ENCODE measurements around the gene C19orf33.

The C19orf33 gene

GRCh38 chr19:38287604-38288003, 16.4 kb upstream of the C19orf33 start:
- no peak overlapping the region for H3K4me3 ChIP-seq (ENCODE audit: control insufficient read depth in 1 of 7, extremely low read depth in 1 of 7, insufficient read depth in 4 of 7, low read depth in 2 of 7, low read length in 6 of 7)
- peaks cover 0 to 33% (median 28%) of the 10 kb centered on the region in 4 experiments for H3K4me1 ChIP-seq (ENCODE audit: control extremely low read depth in 1 of 4, control insufficient read depth in 4 of 4, insufficient read depth in 4 of 4, low read length in 3 of 4)

DNA sequence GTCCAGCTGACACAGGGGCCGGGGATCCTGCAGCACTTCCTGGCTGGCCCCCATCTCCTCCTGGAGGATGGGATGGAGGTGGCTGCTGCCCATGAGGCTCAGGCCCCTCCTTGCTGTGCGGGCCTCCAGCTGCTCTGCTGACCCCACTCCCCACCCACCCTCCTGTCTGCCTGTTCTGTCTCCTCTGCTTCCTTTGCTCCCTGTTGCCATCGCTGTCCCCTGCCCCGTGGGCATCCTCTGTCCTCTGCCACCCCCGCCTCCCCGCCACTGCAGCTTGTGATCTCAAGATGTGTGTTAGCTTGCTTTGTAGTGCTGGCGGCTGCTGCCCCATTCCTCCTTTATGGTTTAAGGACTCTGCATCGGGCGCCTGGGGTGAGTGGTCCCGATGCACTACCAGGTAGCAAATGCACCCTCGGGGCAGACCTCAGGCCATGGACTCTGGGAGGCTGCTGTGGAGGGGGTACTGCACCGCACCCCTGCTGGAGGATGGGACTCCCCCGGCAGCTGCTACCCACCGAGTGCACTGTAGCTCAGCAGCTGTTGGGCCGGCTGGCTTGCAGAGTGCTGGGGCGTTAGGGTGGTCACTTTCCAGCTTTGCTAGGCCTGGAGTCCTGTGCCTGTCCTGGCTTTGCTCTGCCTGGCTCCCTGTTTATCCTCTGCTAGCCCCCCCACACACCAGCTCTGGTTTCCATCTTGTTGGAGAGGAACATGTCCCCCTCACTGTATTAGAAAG, 15.8 kb upstream of the C19orf33 start:
- WGBS (ENCODE audit: insufficient coverage): 97% methylated on average over 9 of the region's 16 CpGs
- no peak for DNase-seq
- H3K4me3 ChIP-seq (ENCODE audit: control insufficient read depth in 1 of 7, extremely low read depth in 1 of 7, insufficient read depth in 4 of 7, low read depth in 2 of 7, low read length in 6 of 7): no peak overlapping the region
- ChIA-PET POLR2A (interaction anchor here (0.9 kb wide), 1 partner anchor 23 kb away, joined by 3 read pairs; the partner anchor contains the start of gene SPINT2), CTCF (interaction anchor here (0.5 to 1.6 kb wide), 4 partner anchors 23 to 223 kb away, joined by 3 to 6 read pairs (median 4); no protein-coding TSS in a partner anchor)
- H3K9me3 ChIP-seq (ENCODE audit: control extremely low read depth in 1 of 5, control insufficient read depth in 4 of 5, insufficient read depth in 2 of 5, low read depth in 1 of 5, low read length in 4 of 5): no peaks in the 10 kb centered on the region
- no peaks in the 10 kb centered on the region for H3K27me3 ChIP-seq (replicated peaks in 2 of 5; ENCODE audit: control insufficient read depth in 4 of 5, insufficient read depth in 5 of 5, low read length in 4 of 5)
- peaks cover 0 to 30% (median 24%) of the 10 kb centered on the region in 4 experiments for H3K4me1 ChIP-seq (ENCODE audit: control extremely low read depth in 1 of 4, control insufficient read depth in 4 of 4, insufficient read depth in 4 of 4, low read length in 3 of 4)
- H3K36me3 ChIP-seq (ENCODE audit: control insufficient read depth in 4 of 4, insufficient read depth in 4 of 4, low read length in 3 of 4): peaks cover 13 to 67% (median 52%) of the 10 kb centered on the region in 4 experiments
- H3K27ac ChIP-seq (ENCODE audit: insufficient read depth in 1 of 2, low read depth in 1 of 2, low read length in 2 of 2, poor library complexity in 1 of 2, severe bottlenecking in 2 of 2): no peak overlapping the region

More at GRCh38 chr19:38287604-38288003, 16.4 kb upstream of the C19orf33 start:
- POLR2A ChIA-PET: no interaction called here
- Histone ChIP-seq H3K9me3 (ENCODE audit: control extremely low read depth in 1 of 5, control insufficient read depth in 4 of 5, insufficient read depth in 2 of 5, low read depth in 1 of 5, low read length in 4 of 5) (no peaks in the 10 kb centered on the region), H3K27ac (ENCODE audit: insufficient read depth in 1 of 2, low read depth in 1 of 2, low read length in 2 of 2, poor library complexity in 1 of 2, severe bottlenecking in 2 of 2) (no peak overlapping the region), H3K27me3 (replicated peaks in 2 of 5; ENCODE audit: control insufficient read depth in 4 of 5, insufficient read depth in 5 of 5, low read length in 4 of 5) (no peaks in the 10 kb centered on the region), H3K36me3 (ENCODE audit: control insufficient read depth in 4 of 4, insufficient read depth in 4 of 4, low read length in 3 of 4) (peaks cover 13 to 61% (median 50%) of the 10 kb centered on the region in 4 experiments)
- CTCF ChIA-PET: interaction anchor here (1.6 kb wide), 1 partner anchor 22 kb away, joined by 6 read pairs; no protein-coding TSS in a partner anchor
- peak; percentile 43 to 86 (median 85) for DNase-seq
- WGBS (ENCODE audit: insufficient coverage): 57% methylated on average over 9 of the region's 9 CpGs

GRCh38 chr19:38289955-38290354, 14.1 kb upstream of the C19orf33 start:
- WGBS (ENCODE audit: insufficient coverage): over 99% methylated on average over 14 of the region's 15 CpGs
- Histone ChIP-seq H3K27me3 (replicated peaks in 2 of 5; ENCODE audit: control insufficient read depth in 4 of 5, insufficient read depth in 5 of 5, low read length in 4 of 5) (no peaks in the 10 kb centered on the region), H3K36me3 (ENCODE audit: control insufficient read depth in 4 of 4, insufficient read depth in 4 of 4, low read length in 3 of 4) (peaks cover 13 to 75% (median 54%) of the 10 kb centered on the region in 4 experiments), H3K9me3 (ENCODE audit: control extremely low read depth in 1 of 5, control insufficient read depth in 4 of 5, insufficient read depth in 2 of 5, low read depth in 1 of 5, low read length in 4 of 5) (no peaks in the 10 kb centered on the region), H3K4me1 (ENCODE audit: control extremely low read depth in 1 of 4, control insufficient read depth in 4 of 4, insufficient read depth in 4 of 4, low read length in 3 of 4) (peaks cover 0 to 14% (median 9%) of the 10 kb centered on the region in 4 experiments), H3K27ac (ENCODE audit: insufficient read depth in 1 of 2, low read depth in 1 of 2, low read length in 2 of 2, poor library complexity in 1 of 2, severe bottlenecking in 2 of 2) (no peak overlapping the region), H3K4me3 (ENCODE audit: control insufficient read depth in 1 of 7, extremely low read depth in 1 of 7, insufficient read depth in 4 of 7, low read depth in 2 of 7, low read length in 6 of 7) (no peak overlapping the region)
- no peak for DNase-seq
- ChIA-PET CTCF (interaction anchor here (0.8 kb wide), 1 partner anchor 13 kb away, joined by 4 read pairs; no protein-coding TSS in a partner anchor), POLR2A (no interaction called here)

- Histone ChIP-seq H3K4me3 (ENCODE audit: control insufficient read depth in 1 of 7, extremely low read depth in 1 of 7, insufficient read depth in 4 of 7, low read depth in 2 of 7, low read length in 6 of 7) (no peak overlapping the region), H3K9me3 (ENCODE audit: control extremely low read depth in 1 of 5, control insufficient read depth in 4 of 5, insufficient read depth in 2 of 5, low read depth in 1 of 5, low read length in 4 of 5) (no peaks in the 10 kb centered on the region), H3K27me3 (replicated peaks in 2 of 5; ENCODE audit: control insufficient read depth in 4 of 5, insufficient read depth in 5 of 5, low read length in 4 of 5) (no peaks in the 10 kb centered on the region), H3K36me3 (ENCODE audit: control insufficient read depth in 4 of 4, insufficient read depth in 4 of 4, low read length in 3 of 4) (peaks cover 13 to 71% (median 50%) of the 10 kb centered on the region in 4 experiments), H3K4me1 (ENCODE audit: control extremely low read depth in 1 of 4, control insufficient read depth in 4 of 4, insufficient read depth in 4 of 4, low read length in 3 of 4) (peaks cover 0 to 10% (median 6%) of the 10 kb centered on the region in 4 experiments), H3K27ac (ENCODE audit: insufficient read depth in 1 of 2, low read depth in 1 of 2, low read length in 2 of 2, poor library complexity in 1 of 2, severe bottlenecking in 2 of 2) (no peak overlapping the region)
- CTCF ChIA-PET: interaction anchor here (0.8 to 1.5 kb wide), 2 partner anchors 12 to 45 kb away, joined by 3 to 4 read pairs; no protein-coding TSS in a partner anchor
- WGBS (ENCODE audit: insufficient coverage): 95% methylated on average over 12 of the region's 13 CpGs
- DNase-seq: no peak
- POLR2A ChIA-PET: no interaction called here
Observed at GRCh38 chr19:38290631-38291147, 13.4 kb upstream of the C19orf33 start.

GRCh38 chr19:38291855-38292254, 12.2 kb upstream of the C19orf33 start:
- H3K4me3 ChIP-seq (ENCODE audit: control insufficient read depth in 1 of 7, extremely low read depth in 1 of 7, insufficient read depth in 4 of 7, low read depth in 2 of 7, low read length in 6 of 7): no peak overlapping the region
- H3K4me1 ChIP-seq (ENCODE audit: control extremely low read depth in 1 of 4, control insufficient read depth in 4 of 4, insufficient read depth in 4 of 4, low read length in 3 of 4): peaks cover 0 to 8% (median 6%) of the 10 kb centered on the region in 4 experiments
- peaks cover 13 to 65% (median 47%) of the 10 kb centered on the region in 4 experiments for H3K36me3 ChIP-seq (ENCODE audit: control insufficient read depth in 4 of 4, insufficient read depth in 4 of 4, low read length in 3 of 4)
- no peak overlapping the region for H3K27ac ChIP-seq (ENCODE audit: insufficient read depth in 1 of 2, low read depth in 1 of 2, low read length in 2 of 2, poor library complexity in 1 of 2, severe bottlenecking in 2 of 2)
- no peaks in the 10 kb centered on the region for H3K27me3 ChIP-seq (replicated peaks in 2 of 5; ENCODE audit: control insufficient read depth in 4 of 5, insufficient read depth in 5 of 5, low read length in 4 of 5)
- DNase-seq: no peak
- ChIA-PET CTCF (interaction anchor here (1.5 kb wide), 1 partner anchor 47 kb away, joined by 3 read pairs; no protein-coding TSS in a partner anchor), POLR2A (no interaction called here)
- H3K9me3 ChIP-seq (ENCODE audit: control extremely low read depth in 1 of 5, control insufficient read depth in 4 of 5, insufficient read depth in 2 of 5, low read depth in 1 of 5, low read length in 4 of 5): no peaks in the 10 kb centered on the region
- 96% methylated on average over 10 of the region's 15 CpGs for WGBS (ENCODE audit: insufficient coverage)

- Histone ChIP-seq H3K9me3 (ENCODE audit: control extremely low read depth in 1 of 5, control insufficient read depth in 4 of 5, insufficient read depth in 2 of 5, low read depth in 1 of 5, low read length in 4 of 5) (no peaks in the 10 kb centered on the region), H3K4me1 (ENCODE audit: control extremely low read depth in 1 of 4, control insufficient read depth in 4 of 4, insufficient read depth in 4 of 4, low read length in 3 of 4) (no peaks in the 10 kb centered on the region), H3K27me3 (replicated peaks in 2 of 5; ENCODE audit: control insufficient read depth in 4 of 5, insufficient read depth in 5 of 5, low read length in 4 of 5) (no peaks in the 10 kb centered on the region), H3K27ac (ENCODE audit: insufficient read depth in 1 of 2, low read depth in 1 of 2, low read length in 2 of 2, poor library complexity in 1 of 2, severe bottlenecking in 2 of 2) (no peak overlapping the region), H3K36me3 (ENCODE audit: control insufficient read depth in 4 of 4, insufficient read depth in 4 of 4, low read length in 3 of 4) (peaks cover 12 to 55% (median 43%) of the 10 kb centered on the region in 4 experiments), H3K4me3 (ENCODE audit: control insufficient read depth in 1 of 7, extremely low read depth in 1 of 7, insufficient read depth in 4 of 7, low read depth in 2 of 7, low read length in 6 of 7) (no peak overlapping the region)
- ChIA-PET POLR2A (no interaction called here), CTCF (no interaction called here)
- 99% methylated on average over 9 of the region's 9 CpGs for WGBS (ENCODE audit: insufficient coverage)
- DNase-seq: no peak
Observed at GRCh38 chr19:38293281-38293680, 10.8 kb upstream of the C19orf33 start.

DNA sequence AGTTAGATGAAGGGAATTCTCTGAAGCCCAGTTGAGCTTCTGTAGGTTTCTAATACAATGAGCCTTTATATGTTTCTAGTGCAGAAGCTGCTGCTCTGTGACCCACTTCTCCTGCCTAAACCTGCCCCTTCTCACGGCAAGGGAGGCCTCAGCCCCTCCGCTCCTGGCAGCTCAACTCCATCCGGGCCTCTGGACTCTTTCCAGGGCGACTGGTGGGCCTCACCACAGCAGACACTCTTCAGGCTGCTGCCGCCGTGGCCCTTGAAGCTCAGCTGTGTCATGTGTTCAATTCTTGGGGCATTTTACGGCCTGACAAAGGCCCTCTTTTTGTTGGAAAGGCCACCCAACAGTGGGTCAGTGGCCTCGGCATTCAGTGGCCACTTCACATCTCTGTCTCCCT, 10.0 kb upstream of the C19orf33 start:
- Histone ChIP-seq H3K4me1 (ENCODE audit: control extremely low read depth in 1 of 4, control insufficient read depth in 4 of 4, insufficient read depth in 4 of 4, low read length in 3 of 4) (no peaks in the 10 kb centered on the region), H3K27me3 (replicated peaks in 2 of 5; ENCODE audit: control insufficient read depth in 4 of 5, insufficient read depth in 5 of 5, low read length in 4 of 5) (no peaks in the 10 kb centered on the region), H3K36me3 (ENCODE audit: control insufficient read depth in 4 of 4, insufficient read depth in 4 of 4, low read length in 3 of 4) (peaks cover 8 to 50% (median 37%) of the 10 kb centered on the region in 4 experiments), H3K9me3 (ENCODE audit: control extremely low read depth in 1 of 5, control insufficient read depth in 4 of 5, insufficient read depth in 2 of 5, low read depth in 1 of 5, low read length in 4 of 5) (no peaks in the 10 kb centered on the region), H3K27ac (ENCODE audit: insufficient read depth in 1 of 2, low read depth in 1 of 2, low read length in 2 of 2, poor library complexity in 1 of 2, severe bottlenecking in 2 of 2) (no peak overlapping the region), H3K4me3 (ENCODE audit: control insufficient read depth in 1 of 7, extremely low read depth in 1 of 7, insufficient read depth in 4 of 7, low read depth in 2 of 7, low read length in 6 of 7) (no peak overlapping the region)
- 95% methylated on average over 7 of the region's 8 CpGs for WGBS (ENCODE audit: insufficient coverage)
- no peak for DNase-seq
- ChIA-PET CTCF (interaction anchor here (0.7 kb wide), 1 partner anchor 11 kb away, joined by 3 read pairs; no protein-coding TSS in a partner anchor), POLR2A (no interaction called here)
